HCT116 (cell line): ENCODE results near the gene SH2D7. TPM values are rescaled to one million over a fixed set of nuclear protein-coding genes. Genes with fewer than 3 reads are reported as not detected.

Experiments
- ATAC-seq: fragments of 200-7000 bp; cut with Tn5 transposase; 2 replicates; pipeline ENCODE4 v1.9.1; 2020; ENCODE audit warnings: mild to moderate bottlenecking, moderate library complexity
- BruUV-seq: library from RNA; stranded (reverse); fragments of 400-500 nt; replicated peaks from 2 replicates; lab custom pipeline; 2021; lab: Mats Ljungman, UMichigan
- CTCF ChIA-PET: fragments of 300-600 bp; sonication (Branson Sonifier 250); formaldehyde crosslinking; loops from one replicate; lab custom pipeline; 2021; ENCODE audit warnings: antibody characterized with exemption; lab: Charles Lee
- POLR2A ChIA-PET: fragments of 300-600, 350-600 bp; sonication (Branson Sonifier 250); formaldehyde crosslinking; loops from one replicate; lab custom pipeline; 2021; ENCODE audit warnings: antibody characterized with exemption; lab: Charles Lee
- RAD21 ChIA-PET, 2 experiments: fragments of 300-600 bp; sonication (Branson Sonifier 250); formaldehyde crosslinking; loops; one replicate each; lab custom pipeline; 2023; ENCODE audit warnings: low total read pairs in 2 of 2; ENCODE audit not compliant: uncharacterized antibody in 2 of 2, unreplicated experiment in 2 of 2, low non-redundant PET in 1 of 2; lab: Charles Lee
- DNase-seq: peaks from one replicate; pipeline ENCODE4 v3.0.0-alpha.2; 2010; ENCODE audit warnings: low read depth, low spot score
- H2AFZ ChIP-seq: fragments of 200-600 bp; shearing (Covaris generic), sonication (generic); 2 replicates; pipeline ENCODE4 v1.6.1; 2017; ENCODE audit warnings: low read depth, mixed run types, mixed read lengths, antibody characterized with exemption, low read length; ENCODE audit not compliant: poor library complexity, severe bottlenecking
- H3K27ac ChIP-seq: 2 replicates; pipeline ENCODE4 v1.5.1; 2012; ENCODE audit warnings: low read depth, low read length
- H3K27me3 ChIP-seq: fragments of 200-600 bp; sonication (generic); 2 replicates; pipeline ENCODE4 v1.6.1; 2016; ENCODE audit warnings: mixed run types, low read length, mixed read lengths; ENCODE audit not compliant: insufficient read depth
- H3K36me3 ChIP-seq, 2 experiments: fragments of 200-500 bp in 1 of 2; fragments of 200-600 bp in 1 of 2; sonication (Bioruptor generic) in 1 of 2; sonication (generic) in 1 of 2; 2 replicates each; pipeline versions ENCODE4 v1.5.1 to v1.6.1; 2014 to 2016; ENCODE audit warnings: low read length in 2 of 2, inconsistent platforms in 1 of 2, mixed read lengths in 1 of 2, mixed run types in 1 of 2; ENCODE audit not compliant: insufficient read depth in 2 of 2, control insufficient read depth in 1 of 2
- H3K4me1 ChIP-seq, 2 experiments: fragments of 200-600 bp in 1 of 2; sonication (generic) in 1 of 2; 2 replicates each; pipeline versions ENCODE4 v1.5.1 to v1.6.1; 2012 to 2017; ENCODE audit warnings: low read length in 2 of 2, inconsistent platforms in 1 of 2, mild to moderate bottlenecking in 1 of 2, mixed read lengths in 1 of 2, mixed run types in 1 of 2, moderate library complexity in 1 of 2; ENCODE audit not compliant: insufficient read depth in 2 of 2, control insufficient read depth in 1 of 2
- H3K4me2 ChIP-seq: fragments of 200-600 bp; sonication (generic); 2 replicates; pipeline ENCODE4 v1.6.1; 2017; ENCODE audit warnings: mixed run types, low read length, mixed read lengths
- H3K4me3 ChIP-seq, 2 experiments: fragments of 200-600 bp in 1 of 2; sonication (generic) in 1 of 2; replicated peaks in 1 of 2; 2 replicates each; pipeline ENCODE4 v1.5.1; 2011 to 2016; ENCODE audit warnings: low read length in 2 of 2, control low read depth in 1 of 2, low read depth in 1 of 2, mild to moderate bottlenecking in 1 of 2, mixed read lengths in 1 of 2, mixed run types in 1 of 2
- H3K79me2 ChIP-seq: fragments of 200-600 bp; sonication (generic); 2 replicates; pipeline ENCODE4 v1.6.1; 2017; ENCODE audit warnings: mild to moderate bottlenecking, mixed run types, low read length, moderate library complexity, mixed read lengths; ENCODE audit not compliant: insufficient read depth
- H3K9ac ChIP-seq: fragments of 200-600 bp; sonication (generic); 2 replicates; pipeline ENCODE4 v1.6.1; 2016; ENCODE audit warnings: low read length, mixed read lengths
- H3K9me2 ChIP-seq: fragments of 200-600 bp; sonication (generic), shearing (Covaris generic); 2 replicates; pipeline ENCODE4 v1.6.1; 2017; ENCODE audit warnings: mixed run types, mild to moderate bottlenecking, moderate library complexity; ENCODE audit not compliant: insufficient read depth
- H3K9me3 ChIP-seq, 2 experiments: fragments of 200-500 bp in 1 of 2; fragments of 200-600 bp in 1 of 2; sonication (Bioruptor generic) in 1 of 2; sonication (generic) in 1 of 2; 2 replicates each; pipeline ENCODE4 v1.6.1; 2014 to 2017; ENCODE audit warnings: low read length in 2 of 2, mixed read lengths in 2 of 2, inconsistent platforms in 1 of 2, low read depth in 1 of 2, mild to moderate bottlenecking in 1 of 2, mixed run types in 1 of 2, moderate library complexity in 1 of 2; ENCODE audit not compliant: control insufficient read depth in 1 of 2, insufficient read depth in 1 of 2
- H4K20me1 ChIP-seq: fragments of 200-600 bp; sonication (generic), shearing (Covaris generic); 2 replicates; pipeline ENCODE4 v1.6.1; 2017; ENCODE audit warnings: mixed run types, mild to moderate bottlenecking, moderate library complexity; ENCODE audit not compliant: insufficient read depth
- CBX3 ChIP-seq: IDR thresholded peaks from 2 replicates; pipeline ENCODE4 v1.6.1; 2012; ENCODE audit warnings: low read depth
- CEBPB ChIP-seq: IDR thresholded peaks from 2 replicates; pipeline ENCODE4 v1.6.1; 2012; ENCODE audit warnings: low read depth
- EZH2 ChIP-seq: fragments of 200-600 bp; sonication (generic); IDR thresholded peaks from 2 replicates; pipeline ENCODE4 v1.6.1; 2017; ENCODE audit warnings: antibody characterized with exemption, mixed run types
- EZH2phosphoT487 ChIP-seq: fragments of 200-600 bp; IDR thresholded peaks from 2 replicates; pipeline ENCODE4 v1.6.1; 2018; ENCODE audit warnings: antibody characterized with exemption, borderline replicate concordance
- MAX ChIP-seq: IDR thresholded peaks from 2 replicates; pipeline ENCODE4 v1.6.1; 2012
- POLR2AphosphoS5 ChIP-seq: IDR thresholded peaks from 2 replicates; pipeline ENCODE4 v1.6.1; 2011; ENCODE audit warnings: mild to moderate bottlenecking, low read depth, low read length, moderate library complexity
- RAD21 ChIP-seq: IDR thresholded peaks from 2 replicates; pipeline ENCODE4 v1.6.1; 2012; ENCODE audit warnings: low read depth, mild to moderate bottlenecking
- SIN3A ChIP-seq: IDR thresholded peaks from 2 replicates; pipeline ENCODE4 v1.6.1; 2012; ENCODE audit warnings: low read depth
- SP1 ChIP-seq: IDR thresholded peaks from 2 replicates; pipeline ENCODE4 v1.6.1; 2012; ENCODE audit warnings: low read depth
- ZFX ChIP-seq: fragments of 450-650 bp; IDR thresholded peaks from 2 replicates; pipeline ENCODE4 v1.6.1; 2017
- intact Hi-C: fragments of 100-400 bp; cut with micrococcal nuclease; formaldehyde crosslinking; loops from 2 replicates; pipeline ENCODE4 v1.10.0; 2022
- total RNA-seq: library from RNA; stranded (reverse); gene quantifications from one replicate; pipeline ENCODE4 v1.2.1, GENCODE V29; 2021; ENCODE audit not compliant: unreplicated experiment
- TF ChIP-seq, protein P1 (sequence below): IDR thresholded peaks from 2 replicates; pipeline ENCODE4 v1.6.1; 2012; ENCODE audit warnings: low read depth
- TF ChIP-seq, protein P2 (sequence below): IDR thresholded peaks from 2 replicates; pipeline ENCODE4 v1.6.1; 2012

Gene SH2D7
- total RNA-seq, 1 experiment from 2014 or later, result not detected

DNA sequence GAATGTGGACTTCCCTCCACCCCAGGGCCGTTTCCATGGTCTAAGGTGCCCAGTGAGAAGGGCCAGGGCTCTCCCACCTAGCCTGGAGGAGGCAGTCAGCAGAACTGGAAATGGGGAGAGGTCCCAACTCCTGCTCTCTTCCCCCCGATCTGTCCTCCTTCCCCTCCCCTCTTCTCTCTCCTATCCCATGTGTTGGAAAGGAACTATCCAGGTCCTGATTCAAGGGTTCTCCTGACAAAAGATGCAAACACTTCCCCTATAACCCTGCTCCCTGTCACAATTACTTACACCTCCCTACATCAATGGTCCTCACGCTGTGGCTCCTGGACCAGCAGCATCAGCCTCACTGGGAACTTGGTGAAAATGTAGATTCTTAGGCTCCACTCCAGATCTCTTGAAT is 32.9 kb downstream of the SH2D7 start:
- Histone ChIP-seq H4K20me1 (no peaks in the 10 kb centered on the region), H3K9me2 (no peaks in the 10 kb centered on the region), H3K9ac (no peak overlapping the region), H3K27ac (no peak overlapping the region), H3K4me3 (no peak overlapping the region), H3K4me1 (peaks cover 9 to 17% of the 10 kb centered on the region in 2 experiments; a peak in 3 of 4 replicates), H3K9me3 (no peaks in the 10 kb centered on the region), H3K4me2 (no peak overlapping the region), H2AFZ (no peak overlapping the region), H3K79me2 (no peaks in the 10 kb centered on the region), H3K36me3 (no peaks in the 10 kb centered on the region), H3K27me3 (no peaks in the 10 kb centered on the region)
- TF ChIP-seq SIN3A (no peak), ZFX (no peak), EZH2 (no peak), CBX3 (no peak), POLR2AphosphoS5 (no peak), MAX (no peak), CEBPB (no peak), EZH2phosphoT487 (no peak), SP1 (no peak), RAD21 (no peak)
- TF ChIP-seq, protein P1, sequence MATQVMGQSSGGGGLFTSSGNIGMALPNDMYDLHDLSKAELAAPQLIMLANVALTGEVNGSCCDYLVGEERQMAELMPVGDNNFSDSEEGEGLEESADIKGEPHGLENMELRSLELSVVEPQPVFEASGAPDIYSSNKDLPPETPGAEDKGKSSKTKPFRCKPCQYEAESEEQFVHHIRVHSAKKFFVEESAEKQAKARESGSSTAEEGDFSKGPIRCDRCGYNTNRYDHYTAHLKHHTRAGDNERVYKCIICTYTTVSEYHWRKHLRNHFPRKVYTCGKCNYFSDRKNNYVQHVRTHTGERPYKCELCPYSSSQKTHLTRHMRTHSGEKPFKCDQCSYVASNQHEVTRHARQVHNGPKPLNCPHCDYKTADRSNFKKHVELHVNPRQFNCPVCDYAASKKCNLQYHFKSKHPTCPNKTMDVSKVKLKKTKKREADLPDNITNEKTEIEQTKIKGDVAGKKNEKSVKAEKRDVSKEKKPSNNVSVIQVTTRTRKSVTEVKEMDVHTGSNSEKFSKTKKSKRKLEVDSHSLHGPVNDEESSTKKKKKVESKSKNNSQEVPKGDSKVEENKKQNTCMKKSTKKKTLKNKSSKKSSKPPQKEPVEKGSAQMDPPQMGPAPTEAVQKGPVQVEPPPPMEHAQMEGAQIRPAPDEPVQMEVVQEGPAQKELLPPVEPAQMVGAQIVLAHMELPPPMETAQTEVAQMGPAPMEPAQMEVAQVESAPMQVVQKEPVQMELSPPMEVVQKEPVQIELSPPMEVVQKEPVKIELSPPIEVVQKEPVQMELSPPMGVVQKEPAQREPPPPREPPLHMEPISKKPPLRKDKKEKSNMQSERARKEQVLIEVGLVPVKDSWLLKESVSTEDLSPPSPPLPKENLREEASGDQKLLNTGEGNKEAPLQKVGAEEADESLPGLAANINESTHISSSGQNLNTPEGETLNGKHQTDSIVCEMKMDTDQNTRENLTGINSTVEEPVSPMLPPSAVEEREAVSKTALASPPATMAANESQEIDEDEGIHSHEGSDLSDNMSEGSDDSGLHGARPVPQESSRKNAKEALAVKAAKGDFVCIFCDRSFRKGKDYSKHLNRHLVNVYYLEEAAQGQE, result no peak
- TF ChIP-seq, protein P2, sequence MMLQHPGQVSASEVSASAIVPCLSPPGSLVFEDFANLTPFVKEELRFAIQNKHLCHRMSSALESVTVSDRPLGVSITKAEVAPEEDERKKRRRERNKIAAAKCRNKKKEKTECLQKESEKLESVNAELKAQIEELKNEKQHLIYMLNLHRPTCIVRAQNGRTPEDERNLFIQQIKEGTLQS, result no peak
- ATAC-seq, result no peak
- RAD21 ChIA-PET, result no interaction called here
- POLR2A ChIA-PET, result no interaction called here
- CTCF ChIA-PET, result no interaction called here
- DNase-seq, result no peak
- intact Hi-C loops, result no loop called here
- BruUV-seq, result no TSS peak
